OCI-LY3 (cell line): ENCODE data around the gene CACNA1G.

Experiments
- H2AFZ ChIP-seq: fragments of 200-600, 300-600 bp; shearing (Covaris generic); 2 replicates; pipeline ENCODE4 v1.6.0; 2014; ENCODE audit warnings: antibody characterized with exemption, low read depth, low read length
- H3K27ac ChIP-seq: fragments of 200-600, 300-600 bp; sonication (generic); 2 replicates; pipeline ENCODE4 v1.5.1; 2014; ENCODE audit warnings: mild to moderate bottlenecking, low read length, moderate library complexity, mixed read lengths
- H3K27me3 ChIP-seq: fragments of 200-600, 300-600 bp; sonication (generic); 2 replicates; pipeline ENCODE4 v1.6.1; 2014; ENCODE audit warnings: low read depth, low read length, mixed read lengths
- H3K36me3 ChIP-seq: fragments of 200-600, 300-600 bp; sonication (generic); replicated peaks from 2 replicates; pipeline ENCODE3; 2014; ENCODE audit warnings: low read depth, low read length, mixed read lengths
- H3K4me1 ChIP-seq: fragments of 300-600, 200-600 bp; sonication (generic); 2 replicates; pipeline ENCODE4 v1.6.1; 2014; ENCODE audit warnings: low read length, mixed read lengths
- H3K4me2 ChIP-seq: fragments of 200-600, 300-600 bp; sonication (generic); 2 replicates; pipeline ENCODE4 v1.6.1; 2014; ENCODE audit warnings: low read length, mixed read lengths
- H3K4me3 ChIP-seq: fragments of 300-600, 200-600 bp; sonication (generic); 2 replicates; pipeline ENCODE4 v1.5.1; 2014; ENCODE audit warnings: antibody characterized with exemption, mild to moderate bottlenecking, low read length, moderate library complexity
- H3K79me2 ChIP-seq: fragments of 300-600, 200-600 bp; shearing (Covaris generic); 2 replicates; pipeline ENCODE4 v1.6.1; 2014; ENCODE audit warnings: mild to moderate bottlenecking, low read length, mixed read lengths
- H3K9ac ChIP-seq: fragments of 300-600, 200-600 bp; shearing (Covaris generic); 2 replicates; pipeline ENCODE4 v1.6.0; 2014; ENCODE audit warnings: mild to moderate bottlenecking, low read length, moderate library complexity
- H3K9me3 ChIP-seq: fragments of 200-600, 300-600 bp; shearing (Covaris generic); 2 replicates; pipeline ENCODE4 v1.6.1; 2014; ENCODE audit warnings: low read length, mixed read lengths; ENCODE audit not compliant: insufficient read depth
- H4K20me1 ChIP-seq: fragments of 200-600, 300-600 bp; sonication (generic); 2 replicates; pipeline ENCODE4 v1.6.1; 2016; ENCODE audit warnings: low read length, mixed read lengths; ENCODE audit not compliant: insufficient read depth
- EZH2phosphoT487 ChIP-seq: fragments of 200-600 bp; shearing (Covaris generic); IDR thresholded peaks from 2 replicates; pipeline ENCODE4 v1.6.1; 2018; ENCODE audit warnings: antibody characterized with exemption, mixed run types, low read depth
- TF ChIP-seq, protein P1 (sequence below): fragments of 200-600, 300-600 bp; sonication (generic); IDR thresholded peaks from 2 replicates; pipeline ENCODE4 v1.5.1; 2014; ENCODE audit warnings: antibody characterized with exemption, low read length, low read depth

CACNA1G gene

DNA sequence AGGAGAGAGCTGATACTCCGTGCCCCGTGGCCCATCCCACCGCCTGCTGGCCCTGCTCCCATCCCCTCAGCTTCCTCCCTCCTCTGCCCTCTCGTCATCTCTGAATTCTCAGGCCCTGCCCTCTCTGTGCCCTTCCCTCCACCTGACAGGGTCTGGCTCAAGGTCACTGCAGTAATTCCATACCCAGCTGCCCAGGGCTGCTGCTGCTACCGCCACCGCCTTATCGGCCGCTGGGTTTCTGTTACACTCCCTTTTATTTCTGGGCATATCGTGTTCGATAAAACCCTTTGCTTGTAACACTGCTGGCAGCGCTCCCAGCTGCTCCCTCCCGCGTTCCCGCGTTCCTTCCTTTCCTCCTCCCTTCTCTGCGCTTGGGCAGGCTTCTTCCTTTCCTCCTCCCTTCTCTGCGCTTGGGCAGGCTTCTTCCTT lies 26.8 kb upstream of the CACNA1G start:
- TF ChIP-seq, protein P1, sequence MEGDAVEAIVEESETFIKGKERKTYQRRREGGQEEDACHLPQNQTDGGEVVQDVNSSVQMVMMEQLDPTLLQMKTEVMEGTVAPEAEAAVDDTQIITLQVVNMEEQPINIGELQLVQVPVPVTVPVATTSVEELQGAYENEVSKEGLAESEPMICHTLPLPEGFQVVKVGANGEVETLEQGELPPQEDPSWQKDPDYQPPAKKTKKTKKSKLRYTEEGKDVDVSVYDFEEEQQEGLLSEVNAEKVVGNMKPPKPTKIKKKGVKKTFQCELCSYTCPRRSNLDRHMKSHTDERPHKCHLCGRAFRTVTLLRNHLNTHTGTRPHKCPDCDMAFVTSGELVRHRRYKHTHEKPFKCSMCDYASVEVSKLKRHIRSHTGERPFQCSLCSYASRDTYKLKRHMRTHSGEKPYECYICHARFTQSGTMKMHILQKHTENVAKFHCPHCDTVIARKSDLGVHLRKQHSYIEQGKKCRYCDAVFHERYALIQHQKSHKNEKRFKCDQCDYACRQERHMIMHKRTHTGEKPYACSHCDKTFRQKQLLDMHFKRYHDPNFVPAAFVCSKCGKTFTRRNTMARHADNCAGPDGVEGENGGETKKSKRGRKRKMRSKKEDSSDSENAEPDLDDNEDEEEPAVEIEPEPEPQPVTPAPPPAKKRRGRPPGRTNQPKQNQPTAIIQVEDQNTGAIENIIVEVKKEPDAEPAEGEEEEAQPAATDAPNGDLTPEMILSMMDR = no peak
- no peak for TF ChIP-seq EZH2phosphoT487
- Histone ChIP-seq H3K27me3 (peaks cover 36% of the 10 kb centered on the region), H2AFZ (no peak overlapping the region), H3K27ac (no peak overlapping the region), H4K20me1 (no peaks in the 10 kb centered on the region), H3K4me1 (no peaks in the 10 kb centered on the region), H3K9me3 (no peaks in the 10 kb centered on the region), H3K79me2 (no peaks in the 10 kb centered on the region), H3K4me3 (no peak overlapping the region), H3K4me2 (no peak overlapping the region), H3K36me3 (no peaks in the 10 kb centered on the region), H3K9ac (no peak overlapping the region)

DNA sequence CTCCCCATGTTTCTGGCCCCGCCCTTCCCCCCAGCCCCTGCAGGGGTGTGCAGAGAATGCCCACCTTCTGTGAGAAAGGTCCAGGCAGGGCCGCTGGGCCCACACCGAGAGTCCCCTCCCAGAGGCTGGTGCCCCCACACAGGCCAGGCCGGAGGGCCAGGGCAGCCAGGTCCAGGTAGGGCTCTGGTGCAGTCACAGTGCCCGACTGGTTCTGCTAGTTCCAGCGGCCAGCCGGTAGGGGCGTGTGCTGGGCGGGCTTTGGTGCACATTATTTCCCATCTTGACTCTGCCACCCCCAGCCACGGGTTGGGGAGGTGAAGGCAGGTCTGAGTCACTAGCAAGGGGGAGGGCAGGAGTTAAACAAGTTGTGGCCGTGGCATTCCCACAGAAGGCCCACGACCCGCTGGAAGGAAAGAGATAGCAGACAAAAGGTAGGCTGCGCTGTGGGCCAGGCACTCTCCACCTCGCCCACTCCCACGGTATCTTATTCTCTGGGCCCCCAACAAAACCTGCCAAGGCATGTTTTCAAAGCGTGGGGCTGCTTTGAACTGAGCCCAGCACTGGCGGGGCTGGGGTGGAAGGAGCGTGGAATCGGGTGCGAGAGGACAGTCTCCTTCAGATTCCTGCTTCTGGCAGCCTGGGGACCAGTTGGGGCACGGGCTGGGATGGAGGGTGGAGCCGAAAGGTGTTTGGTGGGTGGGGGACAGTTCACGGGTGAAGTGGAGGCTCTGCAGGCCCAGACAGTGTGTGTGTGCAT lies 26.1 kb upstream of the CACNA1G start:
- H3K27me3 ChIP-seq = peaks cover 36% of the 10 kb centered on the region
- no peak overlapping the region for H3K4me3 ChIP-seq

DNA sequence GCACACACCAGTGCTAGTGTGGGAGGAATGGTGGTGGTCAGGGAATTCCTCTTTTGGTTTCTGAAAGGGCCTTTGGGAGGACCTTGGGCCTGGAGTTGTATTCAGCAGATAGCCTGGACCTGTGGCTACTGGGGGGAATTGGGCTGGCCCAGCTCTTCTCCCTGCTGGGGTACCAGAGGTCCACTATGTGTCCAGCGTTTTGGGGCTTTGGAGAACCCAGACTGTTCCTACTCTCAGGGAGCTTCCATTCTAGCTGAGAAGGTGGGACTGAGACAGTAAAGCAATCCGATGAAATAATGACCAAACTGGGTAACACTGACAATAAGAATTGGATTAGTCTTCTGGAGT lies 25.6 kb upstream of the CACNA1G start:
- H3K27ac ChIP-seq = no peak overlapping the region
- H3K9ac ChIP-seq = no peak overlapping the region
- H3K4me1 ChIP-seq = no peaks in the 10 kb centered on the region
- no peaks in the 10 kb centered on the region for H4K20me1 ChIP-seq
- TF ChIP-seq, protein P1 = no peak
- TF ChIP-seq EZH2phosphoT487 = no peak
- no peak overlapping the region for H3K4me2 ChIP-seq
- no peaks in the 10 kb centered on the region for H3K9me3 ChIP-seq
- peaks cover 36% of the 10 kb centered on the region for H3K27me3 ChIP-seq
- no peaks in the 10 kb centered on the region for H3K36me3 ChIP-seq
- no peak overlapping the region for H3K4me3 ChIP-seq
- H3K79me2 ChIP-seq = no peaks in the 10 kb centered on the region
- no peak overlapping the region for H2AFZ ChIP-seq

More for the DNA sequence above, 26.1 kb upstream of the CACNA1G start:
- TF ChIP-seq, protein P1 = no peak
- no peak for TF ChIP-seq EZH2phosphoT487
- Histone ChIP-seq H3K9me3 (no peaks in the 10 kb centered on the region), H3K4me1 (no peaks in the 10 kb centered on the region), H3K36me3 (no peaks in the 10 kb centered on the region), H3K9ac (no peak overlapping the region), H4K20me1 (no peaks in the 10 kb centered on the region), H3K27ac (no peak overlapping the region), H3K4me2 (no peak overlapping the region), H2AFZ (no peak overlapping the region), H3K79me2 (no peaks in the 10 kb centered on the region)

DNA sequence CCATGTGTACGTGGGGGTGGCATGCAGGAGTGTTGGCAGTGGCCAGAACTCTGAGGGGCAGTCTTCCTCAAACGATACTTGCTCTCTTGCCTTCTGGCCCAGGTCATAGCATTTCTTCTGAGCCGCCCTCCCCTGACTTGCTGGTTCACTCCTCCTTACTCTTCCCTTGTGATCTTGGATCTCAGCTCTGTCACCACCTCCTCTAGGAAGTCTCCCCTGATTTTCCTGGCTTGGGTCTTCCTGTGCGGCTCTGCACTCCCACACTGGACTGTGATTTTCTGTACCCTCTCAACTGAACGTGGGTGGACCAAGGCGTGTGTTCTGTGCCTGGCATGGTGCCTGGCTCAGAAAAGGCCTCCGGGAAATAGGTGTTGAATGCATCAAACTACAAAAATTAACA lies 25.1 kb upstream of the CACNA1G start:
- Histone ChIP-seq H3K36me3 (no peaks in the 10 kb centered on the region), H3K9ac (no peak overlapping the region), H4K20me1 (no peaks in the 10 kb centered on the region), H2AFZ (no peak overlapping the region), H3K4me3 (no peak overlapping the region), H3K9me3 (no peaks in the 10 kb centered on the region), H3K4me2 (no peak overlapping the region), H3K27me3 (peaks cover 35% of the 10 kb centered on the region), H3K79me2 (no peaks in the 10 kb centered on the region), H3K27ac (no peak overlapping the region), H3K4me1 (no peaks in the 10 kb centered on the region)
- TF ChIP-seq EZH2phosphoT487 = no peak
- TF ChIP-seq, protein P1 = no peak
